Stimulated activated CD4-positive, alpha-beta T cell treated with anti-CD3 and anti-CD28 coated beads, Interleukin-12 subunit alpha, Interleukin-12 subunit beta, amount 100 ng/mL, for 48 hours (primary cell): ENCODE measurements around the gene SCYGR2.

Experiments
- DNase-seq, 3 donors: peaks; one replicate each; pipeline ENCODE4 v3.0.0-alpha.2; 2020; ENCODE audit warnings: low read depth in 2 of 3, low spot score in 1 of 3

The SCYGR2 gene

GRCh38 chr2:227612546-227613271 lies 14.0 kb downstream of the SCYGR2 start:
- no peak for DNase-seq

DNA sequence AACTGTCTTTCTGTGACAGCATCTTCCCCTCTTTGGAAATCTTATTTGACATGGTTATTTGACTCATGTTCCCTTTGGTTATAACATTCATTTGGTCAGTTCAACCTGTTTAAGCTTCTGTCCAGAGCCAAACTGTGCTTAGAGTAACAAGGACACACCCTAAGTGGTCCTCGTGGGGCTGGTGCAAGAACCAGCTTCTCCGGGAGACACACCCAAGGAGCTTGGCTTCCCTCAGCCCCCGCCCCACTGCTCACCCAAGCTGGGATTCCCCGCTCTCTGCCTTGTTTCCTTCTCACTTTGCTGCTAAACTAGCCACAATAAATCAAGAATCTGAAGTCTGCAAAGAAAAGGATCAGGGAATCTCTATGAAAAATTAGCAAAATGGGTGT lies 14.6 kb downstream of the SCYGR2 start:
- no peak for DNase-seq

- no peak for DNase-seq
These were observed 15.6 kb downstream of the SCYGR2 start for GRCh38 chr2:227614246-227614645.

DNA sequence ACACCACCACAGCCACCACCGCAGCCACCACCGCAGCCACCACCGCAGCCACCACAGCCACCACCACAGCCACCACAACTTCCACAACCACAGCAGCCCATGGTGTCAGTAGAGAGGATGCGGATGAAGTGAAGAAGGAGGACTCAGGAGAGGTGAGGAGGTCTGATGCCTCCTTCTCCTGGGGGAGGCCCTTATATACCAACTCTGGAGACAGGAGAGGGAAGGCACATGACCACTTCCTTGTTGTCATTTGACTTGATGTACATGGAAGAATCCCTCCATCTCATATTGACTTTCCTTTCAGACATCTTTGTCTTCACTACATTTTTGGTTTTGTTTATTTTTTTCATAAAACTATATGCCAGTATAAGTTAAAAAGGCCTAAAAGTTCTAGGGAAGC lies 16.0 kb downstream of the SCYGR2 start, which contains the start of gene SCYGR3:
SCYGR3 (minus strand) TSS at position 101 of the 400 bp plus-strand sequence; CDS start at position 101, 0 bp downstream.
- DNase-seq, result no peak

GRCh38 chr2:227615181-227615580 lies 16.5 kb downstream of the SCYGR2 start:
- no peak for DNase-seq

DNA sequence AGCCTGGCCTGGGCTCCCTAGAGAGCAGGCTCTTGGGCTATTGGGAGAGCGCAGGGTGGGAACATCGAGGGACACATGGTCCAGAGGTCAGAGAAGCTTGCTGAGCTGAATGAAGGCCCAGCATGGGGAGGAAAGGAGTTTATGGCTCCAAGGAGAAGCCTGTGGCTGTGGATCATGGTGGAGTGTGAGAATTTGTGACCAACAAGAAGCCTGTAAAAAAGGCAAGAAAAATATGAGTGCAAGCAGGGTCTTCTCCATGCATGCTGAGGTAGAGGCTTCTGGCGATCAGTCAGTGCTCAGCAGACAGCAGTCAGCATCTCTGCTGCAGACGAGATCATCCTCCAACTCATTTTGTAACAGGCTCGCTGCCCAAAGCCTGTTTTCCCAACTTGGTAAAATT lies 17.2 kb downstream of the SCYGR2 start:
- DNase-seq, result no peak

GRCh38 chr2:227616631-227617030 lies 17.9 kb downstream of the SCYGR2 start:
- no peak for DNase-seq

GRCh38 chr2:227617316-227618230 lies 18.9 kb downstream of the SCYGR2 start, which contains the start of gene SCYGR4:
SCYGR4 (plus strand) TSS chr2:227617498; CDS start chr2:227617498, 0 bp downstream.
- no peak for DNase-seq

GRCh38 chr2:227623226-227623625 lies 24.5 kb downstream of the SCYGR2 start:
- no peak for DNase-seq

DNA sequence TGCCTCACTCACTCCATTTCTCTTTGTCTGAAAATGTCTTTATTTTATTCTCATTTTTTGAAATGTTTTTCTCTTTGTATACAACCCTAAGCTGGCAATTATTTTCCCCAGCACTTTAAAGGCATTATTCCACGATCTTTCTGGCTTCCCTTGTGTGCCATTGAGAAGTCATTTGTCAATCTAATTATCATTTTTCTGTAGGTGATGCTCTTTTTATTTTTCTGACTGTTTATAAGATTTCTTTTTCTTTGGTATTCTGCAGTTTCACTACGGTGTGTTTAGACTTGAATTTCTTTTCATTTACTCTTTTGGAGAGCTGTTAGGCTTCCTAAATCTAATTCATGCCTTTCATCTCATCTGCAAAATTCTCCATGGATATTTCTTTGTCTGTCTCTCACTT lies 26.7 kb downstream of the SCYGR2 start:
- no peak for DNase-seq

DNA sequence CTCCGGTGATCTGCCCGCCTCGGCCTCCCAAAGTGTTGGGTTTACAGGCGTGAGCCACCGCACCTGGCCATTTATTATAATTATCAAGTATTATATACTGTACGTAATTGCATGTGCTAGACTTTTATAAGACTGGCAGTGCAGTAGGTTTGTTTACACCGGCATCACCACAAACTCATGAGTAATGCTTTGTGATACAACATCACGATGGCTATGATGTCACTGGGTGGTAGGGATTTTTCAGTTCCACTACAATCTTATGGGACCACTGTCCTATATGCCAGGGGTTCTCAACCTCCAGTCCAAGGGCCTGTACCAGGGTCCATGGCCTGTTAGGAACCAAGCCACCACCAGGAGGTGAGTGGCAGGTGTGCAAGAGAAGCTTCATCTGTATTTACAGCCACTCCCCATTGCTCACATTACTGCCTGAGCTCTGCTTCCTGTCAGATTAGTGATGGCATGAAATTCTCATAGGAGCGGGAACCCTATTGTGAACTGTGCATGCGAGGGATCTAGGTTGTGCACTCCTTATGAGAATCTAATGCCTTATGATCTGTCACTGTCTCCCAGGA lies 28.0 kb downstream of the SCYGR2 start:
- no peak for DNase-seq

- no peak for DNase-seq
These were observed 29.1 kb downstream of the SCYGR2 start for GRCh38 chr2:227627769-227628168.

DNA sequence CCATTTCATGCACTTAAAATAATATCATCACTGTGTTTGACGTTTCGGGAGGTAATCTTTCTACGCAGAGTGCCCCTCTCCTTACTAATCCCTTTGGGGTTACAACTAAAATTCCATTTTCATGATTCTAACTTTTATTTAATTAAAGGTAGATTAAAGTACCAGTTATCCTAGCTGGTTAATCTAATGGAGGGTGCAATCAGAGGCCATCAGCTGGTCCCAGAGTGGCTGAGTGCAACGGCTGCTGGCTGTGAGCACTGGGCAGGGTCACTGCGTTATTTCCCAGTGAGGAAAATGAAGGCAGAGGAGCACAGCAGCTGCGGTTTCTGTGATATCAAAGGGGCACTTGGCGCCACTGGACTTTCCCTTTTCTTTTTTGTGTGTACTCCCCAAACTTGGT lies 30.7 kb downstream of the SCYGR2 start:
- DNase-seq, result no peak

DNA sequence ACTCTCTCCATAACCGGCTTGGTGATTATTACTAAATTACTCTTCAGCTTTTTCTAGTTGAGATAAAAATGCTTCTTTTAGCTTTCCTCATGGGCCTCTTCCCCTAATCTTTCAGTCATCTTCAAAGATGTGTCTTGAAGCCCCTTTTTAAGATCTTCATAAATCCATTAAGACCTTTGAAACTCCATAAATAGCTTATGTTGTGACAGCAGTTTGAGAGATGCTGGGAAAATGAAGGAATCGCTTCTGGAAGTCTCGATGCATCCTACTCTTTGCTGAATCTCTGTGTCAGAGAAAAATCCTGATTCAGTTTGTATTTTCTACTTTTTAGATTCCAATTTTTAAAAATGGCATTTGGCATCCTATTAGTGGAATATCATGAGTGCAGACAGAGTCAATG lies 31.6 kb downstream of the SCYGR2 start:
- no peak for DNase-seq

DNA sequence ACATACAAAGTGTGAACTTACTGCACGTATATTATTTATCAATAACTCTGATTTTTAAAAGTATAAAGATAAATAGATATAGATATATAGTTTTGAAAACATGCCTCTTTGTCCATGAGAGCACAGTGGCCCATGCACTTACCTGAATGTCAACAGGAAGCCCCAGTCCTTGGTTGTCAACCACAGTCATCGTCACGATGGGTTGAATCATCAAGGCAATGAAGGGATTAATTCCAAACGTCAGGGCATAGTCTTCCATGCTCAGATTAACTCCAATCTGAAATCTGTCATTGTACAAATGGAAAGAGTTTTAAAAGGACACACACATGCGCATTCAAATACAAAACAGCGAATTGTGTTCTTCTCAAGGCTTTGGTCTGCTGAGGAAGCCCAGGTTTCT lies 34.1 kb downstream of the SCYGR2 start:
- no peak for DNase-seq

GRCh38 chr2:227634201-227634600 lies 35.5 kb downstream of the SCYGR2 start:
- no peak for DNase-seq

DNA sequence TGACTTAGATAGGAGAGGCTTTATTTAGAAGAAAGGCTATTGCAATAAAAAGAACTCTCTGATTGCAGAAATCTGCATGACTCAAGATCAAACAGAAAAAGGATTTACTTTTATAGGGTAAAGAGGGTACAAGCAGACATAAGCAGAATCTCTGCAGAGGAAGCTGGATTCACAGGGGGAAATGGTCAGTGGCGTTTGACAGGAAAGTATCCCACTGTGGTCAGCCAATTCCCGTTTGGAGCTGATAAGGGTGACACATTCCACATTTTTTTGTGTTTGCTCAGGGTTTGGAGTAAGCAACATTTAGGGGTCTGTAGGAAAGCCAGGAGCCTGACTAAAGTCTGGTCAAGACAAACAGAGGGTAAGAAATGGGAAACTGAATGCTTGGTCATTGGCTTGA lies 44.0 kb downstream of the SCYGR2 start:
- no peak for DNase-seq

DNA sequence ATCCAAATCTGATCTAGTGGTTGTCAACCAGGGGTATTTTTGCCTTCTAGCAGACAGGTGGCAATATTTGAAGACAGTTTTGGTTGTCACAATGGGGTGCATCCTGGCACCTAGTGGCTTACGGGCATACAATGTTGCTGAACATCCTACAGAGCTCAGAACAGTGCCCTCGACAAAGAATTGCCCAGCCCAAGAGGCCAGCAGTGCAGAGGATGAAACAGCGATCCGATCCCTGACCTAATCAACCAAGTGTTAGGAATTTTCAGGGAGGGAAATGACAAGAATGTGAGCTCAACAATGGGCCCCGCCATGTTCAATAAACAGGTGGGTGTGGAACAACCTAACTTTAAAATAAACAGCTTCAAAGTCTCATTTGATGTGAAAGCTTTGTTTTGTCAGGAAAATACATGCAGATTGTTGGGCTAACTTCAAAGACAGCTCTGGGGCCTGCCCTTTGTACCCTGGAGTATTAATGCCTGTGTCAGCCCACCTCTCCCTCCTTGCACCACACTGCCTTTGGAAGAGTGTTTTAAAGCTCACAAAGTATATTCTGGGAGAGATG lies 45.4 kb downstream of the SCYGR2 start:
- DNase-seq, result no peak
